Ascending aorta (tissue), 2 donors: ENCODE measurements around the gene CARMIL1. TPM values are rescaled to one million over a fixed set of nuclear protein-coding genes. Genes with fewer than 3 reads are reported as not detected.

ENCODE experiments used
- DNase-seq, 2 donors: peaks; one replicate each; pipeline ENCODE4 v3.0.0-alpha.2; 2019; ENCODE audit warnings: low spot score in 2 of 2
- H3K27ac ChIP-seq, 2 donors: fragments of 200-600 bp; sonication (generic); one replicate each; pipeline ENCODE4 v1.5.1; 2016 to 2017; ENCODE audit warnings: mild to moderate bottlenecking in 1 of 2
- H3K27me3 ChIP-seq: fragments of 200-600 bp; sonication (generic); one replicate; pipeline ENCODE4 v1.5.1; 2017
- H3K36me3 ChIP-seq, 2 donors: fragments of 200-600 bp; sonication (generic); one replicate each; pipeline ENCODE4 v1.5.1; 2016
- H3K4me1 ChIP-seq, 2 donors: fragments of 200-600 bp; sonication (generic); one replicate each; pipeline ENCODE4 v1.5.1; 2016 to 2017; ENCODE audit warnings: mild to moderate bottlenecking in 1 of 2
- H3K4me3 ChIP-seq, 2 donors: fragments of 200-600 bp; sonication (generic); one replicate each; pipeline ENCODE4 v1.5.1; 2016 to 2017; ENCODE audit warnings: mild to moderate bottlenecking in 1 of 2
- H3K9me3 ChIP-seq, 2 donors: fragments of 200-600 bp; sonication (generic); one replicate each; pipeline ENCODE4 v1.5.1; 2016
- intact Hi-C: fragments of 100-400 bp; cut with DNase I; formaldehyde crosslinking; loops from one replicate; pipeline ENCODE4 v1.15.1; 2023
- total RNA-seq: library from RNA; depleted of rRNA; stranded (reverse); fragments of >200 nt; gene quantifications from one replicate; pipeline ENCODE4 v1.1.0, GENCODE V29; 2016
- TF ChIP-seq, protein P1 (sequence below), 3 experiments: fragments of 200-600 bp in 2 of 3; fragments of 450-650 bp in 1 of 3; sonication (generic) in 2 of 3; IDR thresholded peaks; one replicate each; pipeline ENCODE4 v1.5.1; 2016 to 2019; ENCODE audit warnings: antibody characterized with exemption in 3 of 3, mild to moderate bottlenecking in 1 of 3, moderate library complexity in 1 of 3

Gene CARMIL1
- total RNA-seq, 1 donor from 2014 or later, result 16.1 TPM

GRCh38 chr6:25602674-25602982 is 323.5 kb downstream of the CARMIL1 start:
- intact Hi-C loops, result loop anchor here (5.0 kb wide), 1 partner anchor 335 kb away; no protein-coding TSS in a partner anchor
- Histone ChIP-seq H3K27ac (no peak overlapping the region), H3K4me3 (no peak overlapping the region), H3K9me3 (no peaks in the 10 kb centered on the region), H3K27me3 (no peaks in the 10 kb centered on the region), H3K36me3 (peaks cover 14 to 22% of the 10 kb centered on the region in 2 donors), H3K4me1 (no peaks in the 10 kb centered on the region)
- TF ChIP-seq, protein P1, sequence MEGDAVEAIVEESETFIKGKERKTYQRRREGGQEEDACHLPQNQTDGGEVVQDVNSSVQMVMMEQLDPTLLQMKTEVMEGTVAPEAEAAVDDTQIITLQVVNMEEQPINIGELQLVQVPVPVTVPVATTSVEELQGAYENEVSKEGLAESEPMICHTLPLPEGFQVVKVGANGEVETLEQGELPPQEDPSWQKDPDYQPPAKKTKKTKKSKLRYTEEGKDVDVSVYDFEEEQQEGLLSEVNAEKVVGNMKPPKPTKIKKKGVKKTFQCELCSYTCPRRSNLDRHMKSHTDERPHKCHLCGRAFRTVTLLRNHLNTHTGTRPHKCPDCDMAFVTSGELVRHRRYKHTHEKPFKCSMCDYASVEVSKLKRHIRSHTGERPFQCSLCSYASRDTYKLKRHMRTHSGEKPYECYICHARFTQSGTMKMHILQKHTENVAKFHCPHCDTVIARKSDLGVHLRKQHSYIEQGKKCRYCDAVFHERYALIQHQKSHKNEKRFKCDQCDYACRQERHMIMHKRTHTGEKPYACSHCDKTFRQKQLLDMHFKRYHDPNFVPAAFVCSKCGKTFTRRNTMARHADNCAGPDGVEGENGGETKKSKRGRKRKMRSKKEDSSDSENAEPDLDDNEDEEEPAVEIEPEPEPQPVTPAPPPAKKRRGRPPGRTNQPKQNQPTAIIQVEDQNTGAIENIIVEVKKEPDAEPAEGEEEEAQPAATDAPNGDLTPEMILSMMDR (IDR thresholded peaks at IDR 0.05), result no peak
- no peak for DNase-seq

GRCh38 chr6:25603251-25603650 is 324.1 kb downstream of the CARMIL1 start:
- H3K4me1 ChIP-seq, result no peaks in the 10 kb centered on the region
- no peak overlapping the region for H3K4me3 ChIP-seq
- no peaks in the 10 kb centered on the region for H3K27me3 ChIP-seq
- H3K9me3 ChIP-seq, result no peaks in the 10 kb centered on the region
- no peak for DNase-seq
- H3K36me3 ChIP-seq, result peaks cover 14 to 22% of the 10 kb centered on the region in 2 donors
- intact Hi-C loops, result loop anchor here (5.0 kb wide), 1 partner anchor 336 kb away; no protein-coding TSS in a partner anchor
- no peak overlapping the region for H3K27ac ChIP-seq
- TF ChIP-seq, protein P1 (IDR thresholded peaks at IDR 0.05), result no peak

DNA sequence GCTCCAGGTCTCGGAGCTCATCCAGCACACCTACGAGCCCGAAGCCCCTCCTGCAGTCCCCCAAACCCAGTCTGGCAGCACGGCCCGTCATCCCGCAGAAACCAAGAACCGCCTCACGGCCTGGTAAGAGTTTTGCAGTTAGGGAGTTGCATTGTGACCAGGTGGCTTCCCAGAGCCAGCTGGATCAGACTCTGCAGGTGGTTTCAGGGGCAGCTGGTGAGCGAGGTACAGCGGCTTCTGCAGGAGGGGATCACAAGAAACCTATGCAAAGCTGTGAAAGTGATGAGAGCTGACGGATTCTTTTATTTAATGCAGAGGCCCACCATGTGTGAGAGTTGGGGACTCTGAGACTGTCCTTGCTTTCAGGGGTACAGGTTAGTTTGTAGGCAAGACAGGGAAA is 327.0 kb downstream of the CARMIL1 start:
- no peak for DNase-seq
- Histone ChIP-seq H3K27me3 (no peaks in the 10 kb centered on the region), H3K4me1 (no peaks in the 10 kb centered on the region), H3K36me3 (peaks cover 16 to 24% of the 10 kb centered on the region in 2 donors), H3K9me3 (no peaks in the 10 kb centered on the region), H3K27ac (no peak overlapping the region), H3K4me3 (no peak overlapping the region)
- intact Hi-C loops, result no loop called here
- TF ChIP-seq, protein P1 (IDR thresholded peaks at IDR 0.05), result no peak

- TF ChIP-seq, protein P1 (IDR thresholded peaks at IDR 0.05), result no peak
- Histone ChIP-seq H3K36me3 (peaks cover 23 to 45% of the 10 kb centered on the region in 2 donors), H3K4me1 (no peaks in the 10 kb centered on the region)
Measured at GRCh38 chr6:25608558-25609174, 329.5 kb downstream of the CARMIL1 start.

GRCh38 chr6:25612666-25613065 is 333.5 kb downstream of the CARMIL1 start:
- Histone ChIP-seq H3K27me3 (no peaks in the 10 kb centered on the region), H3K4me3 (no peak overlapping the region), H3K4me1 (no peaks in the 10 kb centered on the region), H3K9me3 (no peaks in the 10 kb centered on the region), H3K27ac (no peak overlapping the region), H3K36me3 (peaks cover 15 to 45% of the 10 kb centered on the region in 2 donors)
- intact Hi-C loops, result no loop called here
- TF ChIP-seq, protein P1 (IDR thresholded peaks at IDR 0.05), result no peak
- no peak for DNase-seq

More at GRCh38 chr6:25608558-25609174, 329.5 kb downstream of the CARMIL1 start:
- Histone ChIP-seq H3K9me3 (no peaks in the 10 kb centered on the region), H3K27me3 (no peaks in the 10 kb centered on the region), H3K4me3 (no peak overlapping the region), H3K27ac (no peak overlapping the region)
- intact Hi-C loops, result no loop called here
- DNase-seq, result no peak
